Measurements from ENCODE around the gene SNAPC2.
"Not testable (repeated sequence)": the region's sequence is repeated elsewhere in the genome, so short reads cannot be mapped to it uniquely, and the experiment has no call there.

Gene SNAPC2

DNA sequence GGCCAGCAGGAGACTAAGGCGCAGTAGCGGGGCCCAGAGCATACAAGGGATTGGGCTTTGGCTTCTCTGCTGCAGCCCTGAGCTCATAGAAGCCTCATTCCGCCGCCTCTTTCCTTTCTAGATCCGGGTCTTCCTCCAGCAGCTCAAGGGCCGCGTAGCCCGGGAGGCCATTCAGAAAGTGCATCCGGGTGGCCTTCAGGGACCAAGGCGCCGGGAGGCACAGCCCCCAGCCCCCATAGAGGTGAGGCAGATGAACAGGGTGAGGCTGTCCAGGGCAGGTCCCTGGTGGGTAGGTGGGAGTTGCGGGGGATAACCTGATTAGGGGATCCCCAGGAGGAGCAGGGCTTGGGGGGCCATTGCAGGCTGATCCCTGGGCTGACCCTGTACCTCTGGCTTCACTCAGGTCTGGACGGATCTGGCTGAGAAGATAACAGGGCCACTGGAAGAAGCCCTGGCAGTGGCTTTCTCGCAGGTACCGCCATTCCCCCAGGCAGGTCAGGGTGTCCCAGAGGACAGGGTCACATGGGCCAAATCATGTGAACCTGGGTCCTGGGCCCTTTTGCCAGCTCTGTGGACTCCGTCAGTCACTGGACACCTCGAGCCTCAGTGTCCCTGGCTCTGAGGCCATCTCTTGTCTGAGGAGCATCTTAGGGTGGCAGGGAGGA, 1.3 kb downstream of the SNAPC2 start:
- DNase-seq (ENCODE audit: low read depth): no peak

DNA sequence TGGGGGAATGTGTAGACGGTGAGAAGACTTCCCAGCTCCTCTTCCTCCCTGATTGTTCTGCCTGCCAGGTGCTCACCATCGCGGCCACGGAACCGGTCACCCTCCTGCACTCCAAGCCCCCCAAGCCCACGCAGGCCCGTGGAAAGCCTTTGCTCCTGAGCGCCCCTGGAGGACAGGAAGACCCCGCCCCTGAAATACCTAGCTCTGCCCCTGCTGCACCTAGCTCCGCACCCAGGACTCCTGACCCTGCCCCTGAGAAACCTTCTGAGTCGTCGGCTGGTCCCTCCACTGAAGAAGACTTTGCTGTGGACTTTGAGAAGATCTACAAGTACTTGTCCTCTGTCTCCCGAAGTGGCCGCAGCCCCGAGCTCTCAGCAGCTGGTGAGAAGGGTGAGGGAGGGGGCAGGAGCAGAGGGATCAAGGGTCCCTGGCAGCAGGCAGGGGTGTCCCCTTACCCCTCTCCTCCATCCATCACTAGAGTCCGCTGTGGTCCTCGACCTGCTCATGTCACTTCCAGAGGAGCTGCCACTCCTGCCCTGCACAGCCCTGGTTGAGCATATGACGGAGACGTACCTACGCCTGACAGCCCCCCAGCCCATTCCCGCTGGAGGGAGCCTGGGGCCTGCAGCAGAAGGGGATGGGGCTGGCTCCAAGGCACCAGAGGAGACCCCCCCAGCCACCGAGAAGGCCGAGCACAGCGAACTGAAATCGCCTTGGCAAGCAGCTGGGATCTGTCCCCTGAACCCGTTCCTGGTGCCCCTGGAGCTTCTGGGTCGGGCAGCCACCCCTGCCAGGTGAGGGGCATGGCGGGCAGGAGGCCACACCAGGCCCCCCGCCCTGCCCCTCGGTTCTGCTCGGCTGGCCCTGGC, 2.1 kb downstream of the SNAPC2 start:
- DNase-seq (ENCODE audit: low read depth): no peak

GRCh38 chr19:7922836-7923195, 2.7 kb downstream of the SNAPC2 start:
- no peak for DNase-seq (ENCODE audit: low read depth)

DNA sequence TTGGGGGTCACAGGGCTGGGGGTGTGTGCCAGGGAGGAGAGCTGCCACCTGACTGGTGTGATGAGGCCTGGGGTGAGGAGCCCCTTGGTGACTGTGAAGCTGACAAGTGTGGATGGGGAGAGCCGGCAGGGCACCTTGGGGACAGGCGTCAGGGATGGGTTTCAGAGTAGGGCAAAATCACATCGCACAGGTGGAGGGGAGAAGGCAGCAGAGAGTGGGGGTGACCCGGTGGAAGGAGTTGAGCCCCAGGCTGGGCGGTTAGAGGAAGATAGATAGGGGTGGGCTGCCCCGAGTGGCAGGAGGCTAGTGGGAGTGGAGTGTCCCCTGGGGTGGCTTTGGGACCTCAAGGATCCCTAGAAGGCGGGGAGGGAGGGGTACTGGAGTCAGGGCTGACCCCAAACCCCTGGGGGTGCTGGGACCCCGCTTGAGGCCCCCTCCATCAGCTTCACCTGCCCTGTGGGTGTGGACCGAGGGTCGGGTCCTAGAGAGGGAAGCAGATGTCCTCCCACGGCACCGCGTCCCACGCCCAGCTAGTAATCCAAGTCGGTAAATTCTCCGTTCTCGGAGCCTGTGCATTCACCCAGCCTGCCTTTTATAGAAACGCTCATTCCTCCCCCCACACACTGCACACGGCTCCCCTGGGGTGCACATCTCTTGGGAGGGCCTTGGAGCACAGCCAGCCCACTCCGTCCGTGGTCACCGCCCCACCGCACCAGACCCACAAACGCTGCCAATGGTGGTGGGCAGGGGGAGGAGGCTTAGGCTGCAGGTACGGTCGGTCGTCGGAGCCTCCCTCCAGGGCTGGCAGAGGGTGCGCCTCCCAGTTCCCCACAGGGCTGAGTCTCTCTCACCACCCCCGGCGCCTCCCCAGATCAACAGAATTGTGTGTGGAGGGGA, 3.4 kb downstream of the SNAPC2 start:
- DNase-seq (ENCODE audit: low read depth): no peak

GRCh38 chr19:7924241-7924640, 4.1 kb downstream of the SNAPC2 start:
- DNase-seq (ENCODE audit: low read depth): no peak

GRCh38 chr19:7924651-7925170, 4.6 kb downstream of the SNAPC2 start:
- DNase-seq (ENCODE audit: low read depth): no peak

- no peak for DNase-seq (ENCODE audit: low read depth)
These were observed 5.2 kb downstream of the SNAPC2 start for GRCh38 chr19:7925171-7925851.

DNA sequence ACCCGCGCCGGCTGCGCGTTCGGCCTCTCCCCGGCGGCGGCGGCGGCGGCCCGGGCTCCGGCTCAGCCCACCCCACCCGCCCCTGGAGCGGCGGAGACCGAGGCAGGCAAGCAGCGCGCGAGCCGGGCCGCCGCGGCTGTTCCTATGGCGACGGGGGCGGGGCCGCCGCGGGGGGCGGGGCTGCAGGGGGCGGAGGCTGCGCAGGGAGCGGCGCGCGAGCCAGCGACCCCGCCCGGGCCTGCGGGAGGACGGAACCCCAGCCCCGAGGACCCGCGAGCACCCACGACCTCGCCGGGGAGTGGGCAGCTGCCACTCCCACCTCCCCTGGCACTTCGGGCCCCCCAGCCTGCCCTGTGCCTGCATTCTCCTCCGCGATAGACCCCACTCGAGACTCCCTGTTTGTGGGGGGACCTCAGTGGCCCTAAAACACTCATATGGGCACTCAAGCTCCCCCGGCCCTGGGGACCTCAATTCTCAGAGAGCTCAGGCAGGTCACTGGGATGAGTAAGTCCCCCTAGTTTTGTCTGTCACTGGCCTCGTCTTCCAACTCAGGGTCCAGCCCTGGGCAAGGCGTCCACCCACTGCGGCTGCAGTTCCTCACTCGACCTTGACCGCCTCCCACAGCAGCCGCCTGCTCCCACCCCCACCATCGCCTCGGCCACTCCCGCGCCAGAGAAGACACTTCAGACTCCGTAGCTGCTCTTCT, 6.0 kb downstream of the SNAPC2 start, which contains the start of gene CTXN1:
CTXN1 (minus strand) TSS at position 115 of the 706 bp plus-strand sequence. CDS start 597 bp downstream, outside the sequence.
- no peak for DNase-seq (ENCODE audit: low read depth)

DNA sequence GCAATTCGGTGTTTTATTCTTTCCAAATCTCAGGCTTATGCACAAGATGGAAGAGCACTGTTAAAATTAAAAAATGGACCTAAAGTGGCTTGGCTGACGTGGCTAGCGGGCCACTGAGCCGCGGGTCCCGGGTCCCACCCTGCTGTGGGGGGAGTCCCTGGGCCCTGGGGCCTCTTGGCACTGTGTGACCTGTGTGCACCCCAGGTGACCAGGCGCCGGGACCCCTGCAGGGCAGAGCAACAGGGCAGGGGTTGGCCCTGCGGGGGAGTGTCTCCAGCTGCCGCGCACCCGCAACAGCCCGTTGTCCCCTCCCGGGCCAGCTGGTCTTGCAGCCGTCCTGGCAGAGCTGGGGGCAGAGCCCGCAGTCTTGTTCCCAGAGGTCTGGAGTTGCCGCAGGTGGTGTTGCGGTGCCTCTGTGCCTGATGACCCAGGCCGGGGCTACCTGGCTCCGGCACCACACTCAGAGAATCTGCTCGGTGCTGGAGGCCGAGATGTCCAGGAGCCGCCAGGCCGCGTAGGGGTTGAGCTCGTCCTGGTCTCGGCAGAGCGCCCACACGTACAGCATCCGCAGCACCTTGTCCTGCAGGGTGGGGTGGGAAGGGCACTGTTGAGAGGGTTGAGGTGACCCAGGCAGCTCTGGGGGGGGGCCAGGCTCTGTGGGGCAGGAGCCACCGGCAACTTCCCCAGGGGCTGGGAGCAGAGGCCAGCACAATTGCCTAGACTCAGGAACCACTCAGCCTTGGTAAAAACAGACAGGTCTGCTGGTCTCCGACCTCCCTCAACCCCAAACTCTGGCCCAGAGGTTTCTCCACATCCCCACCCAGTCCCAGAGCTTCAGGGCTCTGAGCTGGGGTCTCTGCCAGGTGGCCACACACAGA, 6.8 kb downstream of the SNAPC2 start:
- DNase-seq (ENCODE audit: low read depth): no peak

- no peak for DNase-seq (ENCODE audit: low read depth)
These were observed 7.6 kb downstream of the SNAPC2 start for GRCh38 chr19:7927605-7928333.

GRCh38 chr19:7928334-7928706, 8.2 kb downstream of the SNAPC2 start:
- no peak for DNase-seq (ENCODE audit: low read depth)

DNA sequence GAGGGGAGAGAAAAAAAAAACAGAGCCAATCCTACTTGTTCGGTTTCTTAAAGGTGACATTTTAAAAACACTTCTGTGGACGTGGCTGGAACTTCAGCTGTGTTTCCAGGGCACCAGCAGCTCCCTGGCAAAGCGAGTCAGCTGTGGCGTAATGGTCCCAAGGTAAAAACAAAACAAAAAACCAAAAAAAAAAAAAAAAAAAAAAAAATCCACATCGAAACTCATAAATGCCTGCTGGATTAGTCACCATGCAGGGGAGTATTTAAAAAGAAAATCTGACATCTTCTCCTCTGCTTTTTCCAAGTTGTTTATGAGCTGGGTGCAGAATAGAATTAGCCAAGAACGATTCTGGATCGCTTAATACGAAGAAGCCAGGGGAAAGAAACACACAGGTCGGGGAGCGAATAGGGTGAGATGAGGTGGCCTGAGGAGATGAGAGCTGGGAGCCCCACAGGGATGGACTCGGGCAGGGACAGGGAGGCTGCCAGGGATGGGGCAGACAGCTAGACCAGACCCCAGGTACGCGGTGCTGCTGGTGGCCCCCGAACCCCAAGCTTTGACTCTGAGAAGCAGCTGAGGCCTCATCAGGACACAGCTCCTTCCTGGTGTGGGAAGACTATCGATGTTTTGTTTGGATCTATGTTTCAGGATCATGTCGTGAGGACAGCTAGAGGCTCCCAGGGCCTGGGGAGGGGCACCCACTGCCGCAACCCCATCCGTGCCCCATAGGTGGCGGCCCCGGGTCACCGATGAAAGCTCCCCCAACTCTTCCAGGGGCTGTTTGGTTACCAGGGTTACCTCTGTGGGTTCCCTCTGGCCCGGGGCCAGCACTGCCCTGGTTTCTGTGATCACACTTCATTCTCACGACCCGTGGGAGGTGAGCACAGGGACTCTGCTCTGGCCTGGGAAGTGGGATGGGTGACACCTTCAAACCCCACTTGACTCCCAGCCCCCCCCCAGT, 8.9 kb downstream of the SNAPC2 start:
- peak; percentile 40 for DNase-seq (ENCODE audit: low read depth)

DNA sequence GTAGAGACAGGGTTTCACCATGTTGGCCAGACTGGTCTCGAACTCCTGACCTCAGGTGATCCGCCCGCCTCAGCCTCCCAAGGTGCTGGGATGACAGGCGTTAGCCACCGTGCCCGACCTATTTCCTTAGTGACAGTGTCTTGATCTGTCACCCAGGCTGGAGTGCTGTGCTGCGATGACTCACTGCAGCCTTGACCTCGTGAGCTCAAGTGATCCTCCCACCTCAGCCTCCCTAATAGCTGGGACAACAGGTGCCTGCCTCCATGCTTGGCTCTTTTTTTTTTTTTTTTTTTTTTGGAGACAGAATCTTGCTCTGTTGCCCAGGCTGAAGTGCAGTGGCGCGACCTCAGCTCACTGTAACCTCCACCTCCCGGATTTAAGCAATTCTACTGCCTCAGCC, 9.9 kb downstream of the SNAPC2 start:
- not testable (repeated sequence) for DNase-seq (ENCODE audit: low read depth)

DNA sequence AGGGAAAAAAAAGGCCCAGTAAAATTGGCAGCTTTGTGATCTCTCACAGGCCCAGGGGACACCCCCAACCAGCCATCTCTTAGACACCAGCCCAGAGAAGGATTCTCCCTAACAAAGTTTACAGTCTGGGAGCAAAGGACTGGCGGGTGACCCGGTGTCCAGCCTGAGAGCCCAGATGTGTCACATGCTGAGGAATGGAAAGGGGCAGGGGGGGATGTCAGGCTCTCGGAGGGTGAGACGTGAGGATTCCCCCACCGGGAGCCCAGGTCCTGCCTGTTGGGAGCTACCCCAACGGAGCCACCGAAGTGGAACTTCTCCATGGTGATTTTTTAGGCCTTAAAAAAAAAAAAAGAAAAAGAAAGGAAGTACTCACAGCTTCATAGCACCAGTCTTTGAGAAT, 10.6 kb downstream of the SNAPC2 start:
- DNase-seq (ENCODE audit: low read depth): no peak

DNA sequence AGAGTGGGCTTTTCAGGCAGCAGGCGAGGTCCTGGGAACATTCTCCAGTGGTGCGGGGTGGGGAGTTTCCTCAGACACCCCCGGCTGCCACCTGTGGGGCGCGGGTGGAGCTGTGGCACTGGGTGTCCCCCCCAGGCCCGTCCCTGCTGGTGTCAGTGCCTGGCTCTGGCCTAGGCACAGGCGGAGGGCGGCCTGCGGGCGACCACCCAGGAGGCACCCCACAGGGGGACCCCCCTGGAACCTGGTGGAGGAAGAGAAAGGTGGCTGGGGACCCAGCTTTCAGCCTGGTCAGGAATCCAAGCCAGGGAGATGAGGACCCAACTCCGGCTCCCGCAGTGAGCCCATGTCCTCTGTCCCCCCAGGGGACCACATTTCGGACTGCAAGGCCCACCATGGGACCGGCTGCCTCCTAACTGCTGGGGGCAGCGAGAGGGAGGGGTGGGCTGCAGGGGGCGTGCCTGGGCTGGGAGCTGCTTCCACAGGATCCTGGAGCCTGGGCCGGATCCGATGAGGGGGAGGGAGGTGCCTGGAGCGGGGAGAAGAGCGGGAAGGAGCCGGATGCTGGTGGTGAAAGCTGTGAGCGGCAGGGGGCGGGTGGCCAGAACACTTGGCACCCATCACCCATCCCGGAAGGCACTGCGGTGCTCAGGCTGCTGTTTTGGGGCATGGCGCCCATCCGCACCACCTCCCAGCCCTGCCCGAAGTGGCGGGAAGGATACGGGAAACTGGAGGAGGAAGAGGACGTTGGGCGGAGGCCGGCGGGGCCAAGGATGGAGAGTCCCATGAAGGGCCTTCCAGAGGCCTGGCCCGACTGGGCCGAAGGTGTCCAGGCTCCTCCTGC, 11.3 kb downstream of the SNAPC2 start:
- DNase-seq (ENCODE audit: low read depth): no peak

DNA sequence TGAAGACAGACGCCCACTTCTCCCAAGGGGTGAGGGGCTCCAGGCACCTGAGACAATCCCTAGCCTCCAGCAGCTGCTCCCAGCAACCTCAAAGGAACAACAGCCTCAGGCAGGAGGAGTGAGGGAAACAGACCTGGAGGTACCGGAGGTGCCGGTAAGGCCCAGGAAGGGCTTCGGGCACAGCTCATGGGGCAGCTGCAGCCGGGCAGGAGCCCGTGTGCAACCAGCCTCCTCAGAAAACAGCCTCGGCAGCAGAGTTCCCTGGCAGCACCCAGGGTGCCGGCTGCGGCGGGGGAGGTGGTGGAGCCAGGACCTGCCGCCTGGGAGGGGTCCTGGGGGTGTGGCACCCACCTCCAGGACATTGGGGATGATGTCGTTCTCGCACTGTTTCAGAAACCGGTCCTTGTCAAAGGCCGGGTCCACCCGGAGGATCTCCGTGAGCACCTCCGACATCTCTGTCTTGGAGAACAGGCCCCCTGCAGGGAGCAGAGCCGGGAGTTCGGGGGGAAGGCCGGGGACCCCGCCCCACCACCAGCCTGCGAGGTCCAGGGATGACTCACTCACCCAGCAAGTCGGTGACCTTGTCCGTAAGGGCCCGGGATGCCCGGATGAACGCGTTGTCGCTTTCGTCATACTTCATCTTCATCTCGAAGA, 12.3 kb downstream of the SNAPC2 start:
- no peak for DNase-seq (ENCODE audit: low read depth)

DNA sequence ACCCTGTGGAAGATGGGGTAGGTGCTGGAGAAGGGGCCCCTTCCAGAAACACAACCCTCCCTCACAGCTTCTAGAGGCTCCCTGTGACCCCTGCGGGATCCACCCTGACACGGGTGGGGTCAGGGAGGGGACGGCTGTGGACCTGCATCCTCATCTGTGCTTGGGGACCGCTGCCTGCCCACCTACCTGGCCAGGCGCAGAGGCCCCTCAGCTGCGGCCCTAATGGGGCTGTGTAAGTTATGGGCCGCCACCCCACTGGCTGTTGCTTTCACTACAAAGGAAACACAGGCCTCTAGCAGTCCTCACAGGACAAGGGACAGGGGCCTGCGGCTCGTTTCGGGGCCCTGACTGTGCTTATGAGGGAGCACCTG, 12.8 kb downstream of the SNAPC2 start:
- DNase-seq (ENCODE audit: low read depth): no peak
